ENCODE measurements around the gene PPT2.
"Not testable (repeated sequence)": the region's sequence is repeated elsewhere in the genome, so short reads cannot be mapped to it uniquely, and the experiment has no call there.

The PPT2 gene

GRCh38 chr6:32176476-32177182, 22.7 kb downstream of the PPT2 start:
- DNase-seq (ENCODE audit: low read depth in 2 of 2, low spot score in 1 of 2): no peak

- DNase-seq (ENCODE audit: low read depth in 2 of 2, low spot score in 1 of 2): no peak
These were observed 23.3 kb downstream of the PPT2 start for GRCh38 chr6:32177183-32177787.

- peak; percentile 78 to 86 for DNase-seq (ENCODE audit: low read depth in 2 of 2, low spot score in 1 of 2)
These were observed 24.0 kb downstream of the PPT2 start, which contains the start of gene RNF5 for GRCh38 chr6:32177788-32178546. RNF5 (plus strand) TSS chr6:32178405; CDS start chr6:32178512, 107 bp downstream.

GRCh38 chr6:32178547-32179440, 24.9 kb downstream of the PPT2 start:
- no peak for DNase-seq (ENCODE audit: low read depth in 2 of 2, low spot score in 1 of 2)

GRCh38 chr6:32179766-32180405, 25.9 kb downstream of the PPT2 start:
- no peak for DNase-seq (ENCODE audit: low read depth in 2 of 2, low spot score in 1 of 2)

- DNase-seq (ENCODE audit: low read depth in 2 of 2, low spot score in 1 of 2): no peak
These were observed 27.3 kb downstream of the PPT2 start for GRCh38 chr6:32181148-32181702.

GRCh38 chr6:32181915-32182529, 28.1 kb downstream of the PPT2 start:
- DNase-seq (ENCODE audit: low read depth in 2 of 2, low spot score in 1 of 2): no peak

- DNase-seq (ENCODE audit: low read depth in 2 of 2, low spot score in 1 of 2): no peak
These were observed 28.6 kb downstream of the PPT2 start for GRCh38 chr6:32182555-32182981.

GRCh38 chr6:32183030-32183429, 29.1 kb downstream of the PPT2 start:
- DNase-seq (ENCODE audit: low read depth in 2 of 2, low spot score in 1 of 2): no peak

GRCh38 chr6:32183483-32184083, 29.6 kb downstream of the PPT2 start:
- no peak for DNase-seq (ENCODE audit: low read depth in 2 of 2, low spot score in 1 of 2)

- no peak for DNase-seq (ENCODE audit: low read depth in 2 of 2, low spot score in 1 of 2)
These were observed 30.2 kb downstream of the PPT2 start, which contains the start of gene AGER for GRCh38 chr6:32184084-32184640. AGER (minus strand) TSS chr6:32184253; CDS start chr6:32184222, 31 bp downstream.

- peak in 1 of 2 donors; percentile 27 for DNase-seq (ENCODE audit: low read depth in 2 of 2, low spot score in 1 of 2)
These were observed 31.8 kb downstream of the PPT2 start for GRCh38 chr6:32185681-32186131.

GRCh38 chr6:32186151-32186840, 32.4 kb downstream of the PPT2 start:
- DNase-seq (ENCODE audit: low read depth in 2 of 2, low spot score in 1 of 2): not testable (repeated sequence)

GRCh38 chr6:32187009-32187709, 33.2 kb downstream of the PPT2 start:
- no peak for DNase-seq (ENCODE audit: low read depth in 2 of 2, low spot score in 1 of 2)

- not testable (repeated sequence) for DNase-seq (ENCODE audit: low read depth in 2 of 2, low spot score in 1 of 2)
These were observed 33.9 kb downstream of the PPT2 start for GRCh38 chr6:32187725-32188380.

GRCh38 chr6:32188381-32189068, 34.6 kb downstream of the PPT2 start:
- no peak for DNase-seq (ENCODE audit: low read depth in 2 of 2, low spot score in 1 of 2)
